ENCODE results near the gene LGALS3BP. TPM values are rescaled to one million over a fixed set of nuclear protein-coding genes. Genes with fewer than 3 reads are reported as not detected.

LGALS3BP gene
- total and polyA plus RNA-seq, 2 of the 8 experiments (the other 6 are each of a cell fraction or from before 2014, with no cell fraction given) = 56.1 to 61.6 TPM

- Histone ChIP-seq H4K20me1 (replicated peaks in 1 of 2; ENCODE audit: control insufficient read depth in 1 of 2, insufficient read depth in 2 of 2, low read length in 2 of 2) (peaks cover 24 to 46% of the 10 kb centered on the region in 2 experiments), H4K91ac (replicated peaks; ENCODE audit: insufficient read length, low read length) (no peak overlapping the region), H3K4me2 (ENCODE audit: insufficient read depth in 1 of 2, low read depth in 2 of 2, low read length in 2 of 2) (no peak overlapping the region), H3K27me3 (replicated peaks in 1 of 4; ENCODE audit: control insufficient read depth in 3 of 4, extremely low read depth in 1 of 4, insufficient read depth in 3 of 4, low read length in 3 of 4) (peaks cover 3 to 26% (median 21%) of the 10 kb centered on the region in 4 experiments), H3K4me1 (replicated peaks in 1 of 4; ENCODE audit: control insufficient read depth in 3 of 4, insufficient read depth in 4 of 4, low read length in 3 of 4) (no peaks in the 10 kb centered on the region; a peak in 1 of 7 replicates), H4K5ac (ENCODE audit: insufficient read length, low read depth, low read length) (no peak overlapping the region), H3K56ac (replicated peaks; ENCODE audit: insufficient read length, low read depth, low read length) (no peak overlapping the region), H3K18ac (ENCODE audit: extremely low read depth, low read length) (no peak overlapping the region), H2BK15ac (ENCODE audit: low read length) (no peak overlapping the region), H2BK120ac (replicated peaks; ENCODE audit: low read depth, low read length) (no peak overlapping the region), H3K36me3 (ENCODE audit: control insufficient read depth in 2 of 4, insufficient read depth in 4 of 4, low read length in 3 of 4) (peaks cover 0 to 6% (median 2%) of the 10 kb centered on the region in 4 experiments; a peak in 3 of 8 replicates), H3K9ac (replicated peaks in 1 of 4; ENCODE audit: extremely low read depth in 1 of 4, low read depth in 3 of 4, low read length in 3 of 4) (no peak overlapping the region), H2BK20ac (ENCODE audit: low read length) (no peak overlapping the region), H3K14ac (ENCODE audit: insufficient read length) (no peak overlapping the region), H3K27ac (ENCODE audit: low read depth, low read length) (no peak overlapping the region), H3K9me3 (ENCODE audit: insufficient read depth in 2 of 2, low read depth in 1 of 2, low read length in 1 of 2) (no peaks in the 10 kb centered on the region), H2AFZ (ENCODE audit: low read length) (no peak overlapping the region), H3K4ac (replicated peaks; ENCODE audit: insufficient read length, low read depth, low read length) (no peak overlapping the region), H2AK5ac (ENCODE audit: low read depth, low read length) (no peak overlapping the region), H2BK12ac (ENCODE audit: low read depth, low read length) (no peak overlapping the region), H2BK5ac (ENCODE audit: low read depth, low read length) (no peak overlapping the region), H3K4me3 (ENCODE audit: extremely low read depth in 1 of 4, insufficient read depth in 2 of 4, low read depth in 3 of 4, low read length in 4 of 4) (no peak overlapping the region), H4K8ac (ENCODE audit: extremely low read depth, insufficient read depth, low read length) (no peak overlapping the region), H3K23ac (ENCODE audit: insufficient read length) (no peak overlapping the region), H3K79me2 (ENCODE audit: control insufficient read depth in 1 of 2, insufficient read depth in 2 of 2, low read length in 2 of 2) (peaks cover 1 to 4% of the 10 kb centered on the region in 2 experiments; a peak in 1 of 4 replicates), H3K23me2 (ENCODE audit: low read depth, low read length) (no peaks in the 10 kb centered on the region), H3K79me1 (ENCODE audit: low read depth, low read length) (no peaks in the 10 kb centered on the region; the same call in 1 of the 2 replicates)
- CTCF ChIA-PET (ENCODE audit: partially characterized antibody) = interaction anchor here (1.0 to 1.2 kb wide), 3 partner anchors 11 to 145 kb away, joined by 3 to 4 read pairs (median 3); no protein-coding TSS in a partner anchor
- 93% methylated on average over 26 of the region's 27 CpGs; no CpG with 5 or more reads in 1 of the 2 experiments for WGBS, 2 experiments (ENCODE audit: extremely low coverage in 1 of 2, insufficient coverage in 1 of 2, insufficient read length in 1 of 2, insufficient replicate concordance in 2 of 2, low coverage in 1 of 2, low lambda C conversion rate in 2 of 2, missing lambda C conversion rate in 1 of 2)
- DNase-seq (ENCODE audit: low read depth in 1 of 2, low spot score in 2 of 2) (no peak), FAIRE-seq (no peak)
- TF ChIP-seq YY1 (IDR thresholded peaks at IDR 0.05; ENCODE audit: low read depth, low read length) (no peak), NRF1 (IDR thresholded peaks at IDR 0.05; ENCODE audit: low read depth, low read length) (no peak), ATF3 (IDR thresholded peaks at IDR 0.05; ENCODE audit: insufficient read depth, low read depth, low read length) (no peak), SRF (IDR thresholded peaks at IDR 0.05; ENCODE audit: low read depth, low read length) (no peak), RFX5 (IDR thresholded peaks at IDR 0.05; ENCODE audit: borderline replicate concordance, low read depth, low read length) (no peak), EP300 (IDR thresholded peaks at IDR 0.05; ENCODE audit: borderline replicate concordance in 1 of 2, low read depth in 2 of 2, low read length in 2 of 2) (no peak), JUND (IDR thresholded peaks at IDR 0.05; ENCODE audit: low read length) (no peak), NANOG (IDR thresholded peaks at IDR 0.05; ENCODE audit: insufficient read depth, low read depth, low read length, poor library complexity, severe bottlenecking) (no peak), GABPA (IDR thresholded peaks at IDR 0.05; ENCODE audit: borderline replicate concordance, insufficient read depth, low read length) (no peak), RAD21 (IDR thresholded peaks at IDR 0.05 in 1 of 2, conservative IDR thresholded peaks at IDR 0.05 in 1 of 2; ENCODE audit: low read depth in 2 of 2, low read length in 2 of 2) (no peak)
- POLR2A ChIA-PET (ENCODE audit: partially characterized antibody) = no interaction called here
These were observed 17.6 kb upstream of the LGALS3BP start for GRCh38 chr17:78997231-78997741.

All from H1 (cell line).